Endothelial cell of umbilical vein (primary cell): ENCODE data around the gene FAAP100. TPM values are rescaled to one million over a fixed set of nuclear protein-coding genes. Genes with fewer than 3 reads are reported as not detected.
A peak's percentile ranks its signal among the peaks of the same experiment; 100 is the strongest.

Source experiments
- BruUV-seq: library from RNA; stranded (reverse); fragments of 400-500 nt; replicated peaks from 2 replicates; lab custom pipeline; 2021; lab: Mats Ljungman, UMichigan
- CTCF ChIA-PET: fragments of 300-600, 350-600 bp; sonication (Branson Sonifier 250); formaldehyde crosslinking; loops from one replicate; lab custom pipeline; 2021; ENCODE audit warnings: antibody characterized with exemption, inconsistent platforms; lab: Charles Lee
- POLR2A ChIA-PET: fragments of 300-600, 350-600 bp; sonication (Branson Sonifier 250); formaldehyde crosslinking; loops from one replicate; lab custom pipeline; 2021; ENCODE audit warnings: antibody characterized with exemption, inconsistent platforms; lab: Charles Lee
- DNase-seq: peaks from one replicate; pipeline ENCODE4 v3.0.0-alpha.2; 2011; ENCODE audit warnings: low read depth, low spot score
- FAIRE-seq: peaks from 2 replicates; lab custom pipeline; 2011; peaks lifted over from hg19 to GRCh38; lab: Jason Lieb, UNC
- H2AFZ ChIP-seq: 2 replicates; pipeline ENCODE4 v1.6.0; 2012; ENCODE audit warnings: low read depth, low read length, control low read depth, inconsistent platforms
- H3K27ac ChIP-seq: 2 replicates; pipeline ENCODE4 v1.5.1; 2011; ENCODE audit warnings: low read depth, mild to moderate bottlenecking, control low read depth, low read length, moderate library complexity; ENCODE audit not compliant: insufficient read depth
- H3K27me3 ChIP-seq, 2 experiments: 2 replicates each; pipeline versions ENCODE4 v1.6.0 to v1.6.1; 2011; ENCODE audit warnings: low read length in 2 of 2, mixed read lengths in 1 of 2; ENCODE audit not compliant: control insufficient read depth in 2 of 2, insufficient read depth in 2 of 2
- H3K36me3 ChIP-seq, 2 experiments: 2 replicates in 1 of 2; 3 replicates in 1 of 2; pipeline ENCODE4 v1.5.1; 2011; ENCODE audit warnings: low read length in 2 of 2, mild to moderate bottlenecking in 1 of 2, moderate library complexity in 1 of 2; ENCODE audit not compliant: control insufficient read depth in 2 of 2, insufficient read depth in 2 of 2; ENCODE audit errors: extremely low read depth in 1 of 2
- H3K4me1 ChIP-seq: 3 replicates; pipeline ENCODE4 v1.5.1; 2011; ENCODE audit warnings: mild to moderate bottlenecking, low read length; ENCODE audit not compliant: control insufficient read depth, insufficient read depth; ENCODE audit errors: extremely low read depth
- H3K4me2 ChIP-seq: 2 replicates; pipeline ENCODE4 v1.6.1; 2011; ENCODE audit warnings: low read length, control low read depth, mixed read lengths; ENCODE audit not compliant: insufficient read depth
- H3K4me3 ChIP-seq, 3 experiments: fragments of 200-600 bp in 1 of 3; sonication (generic), shearing (Covaris generic) in 1 of 3; replicated peaks in 1 of 3; 2 replicates each; pipeline ENCODE4 v1.5.1; 2011 to 2016; ENCODE audit warnings: control low read depth in 3 of 3, low read length in 3 of 3, mild to moderate bottlenecking in 2 of 3, inconsistent platforms in 1 of 3, low read depth in 1 of 3, moderate library complexity in 1 of 3; ENCODE audit not compliant: insufficient read depth in 1 of 3
- H3K79me2 ChIP-seq: 2 replicates; pipeline ENCODE4 v1.6.0; 2012; ENCODE audit warnings: low read length, inconsistent platforms; ENCODE audit not compliant: control insufficient read depth, insufficient read depth
- H3K9ac ChIP-seq: replicated peaks from 2 replicates; pipeline ENCODE3; 2011; ENCODE audit warnings: low read length, control low read depth; ENCODE audit not compliant: insufficient read depth; ENCODE audit errors: extremely low read depth
- H3K9me1 ChIP-seq: replicated peaks from 3 replicates; pipeline ENCODE4 v1.6.0; 2011; ENCODE audit warnings: mild to moderate bottlenecking, low read length; ENCODE audit not compliant: control insufficient read depth, insufficient read depth; ENCODE audit errors: extremely low read depth
- H3K9me3 ChIP-seq: replicated peaks from 2 replicates; pipeline ENCODE4 v1.5.1; 2012; ENCODE audit warnings: low read length, inconsistent platforms; ENCODE audit not compliant: control insufficient read depth, insufficient read depth
- H4K20me1 ChIP-seq: replicated peaks from 2 replicates; pipeline ENCODE3; 2011; ENCODE audit warnings: mild to moderate bottlenecking, low read length; ENCODE audit not compliant: control insufficient read depth, insufficient read depth; ENCODE audit errors: extremely low read depth
- FOS ChIP-seq: IDR thresholded peaks from 2 replicates; pipeline ENCODE4 v1.6.1; 2011; ENCODE audit warnings: mild to moderate bottlenecking, low read length, moderate library complexity, borderline replicate concordance; ENCODE audit not compliant: insufficient read depth
- MYC ChIP-seq: IDR thresholded peaks from one replicate; pipeline ENCODE4 v1.6.1; 2011; ENCODE audit warnings: mild to moderate bottlenecking, low read depth, low read length
- POLR2AphosphoS5 ChIP-seq: IDR thresholded peaks from 2 replicates; pipeline ENCODE4 v1.6.1; 2012; ENCODE audit warnings: low read depth, mild to moderate bottlenecking, control low read depth, low read length, moderate library complexity; ENCODE audit not compliant: insufficient read depth
- dilution Hi-C: fragments of 300-500 bp; cut with MboI; formaldehyde crosslinking; loops from one replicate; pipeline ENCODE4 v1.15.0; 2019; ENCODE audit warnings: low sequenced_read_pairs; ENCODE audit not compliant: extremely low pct_ligation_motif_present
- intact Hi-C: fragments of 100-400 bp; cut with micrococcal nuclease; formaldehyde crosslinking; loops from one replicate; pipeline ENCODE4 v1.10.0; 2022
- polyA plus RNA-seq, 4 experiments: library from polyadenylated mRNA; depleted of rRNA in 3 of 4; stranded (reverse) in 3 of 4; unstranded in 1 of 4; fragments of >200 nt; gene quantifications; 2 replicates each; pipeline versions ENCODE4 v1.2.1 to v1.2.3, GENCODE V29; 2011 to 2012; ENCODE audit warnings: missing spikeins in 1 of 4
- total RNA-seq: library from RNA; stranded (reverse); gene quantifications from 2 replicates; pipeline ENCODE4 v1.2.3, GENCODE V29; 2021
- TF ChIP-seq, protein P1 (sequence below), 2 donors: IDR thresholded peaks; 1 replicate in 1 of 2; 2 replicates in 1 of 2; pipeline ENCODE4 v1.5.1; 2011; ENCODE audit warnings: low read length in 2 of 2, mild to moderate bottlenecking in 2 of 2, moderate library complexity in 2 of 2, control low read depth in 1 of 2, inconsistent platforms in 1 of 2, low read depth in 1 of 2; ENCODE audit not compliant: insufficient read depth in 1 of 2; ENCODE audit errors: extremely low read depth in 1 of 2

The FAAP100 gene
- total and polyA plus RNA-seq, 2 donors (not counting 3 experiments of a cell fraction or from before 2014, with no cell fraction given), result 35.4 to 54.3 TPM

- BruUV-seq, result no TSS peak
- dilution Hi-C loops, result no loop called here
- peaks cover 18% of the 10 kb centered on the region for H3K79me2 ChIP-seq
- H3K36me3 ChIP-seq, result peaks cover 7 to 32% of the 10 kb centered on the region in 2 experiments
- H3K9me1 ChIP-seq, result no peaks in the 10 kb centered on the region
- no peaks in the 10 kb centered on the region for H3K9me3 ChIP-seq
- ChIA-PET POLR2A (interaction anchor here (2.0 kb wide), 1 partner anchor 9 kb away, joined by 6 read pairs; the partner anchor contains the start of gene FAAP100), CTCF (interaction anchor here (2.0 to 3.4 kb wide), 3 partner anchors 10 to 40 kb away, joined by 8 to 18 read pairs (median 8); partner anchors contain the start of gene FAAP100)
- peaks cover 54% of the 10 kb centered on the region for H3K4me1 ChIP-seq
- DNase-seq, result peak; percentile 47
- peak overlapping the region; percentile 65 for H3K27ac ChIP-seq
- no peak overlapping the region for H2AFZ ChIP-seq
- no peak for TF ChIP-seq MYC
- no peak for TF ChIP-seq POLR2AphosphoS5
- TF ChIP-seq FOS, result peak; percentile 52
- TF ChIP-seq, protein P1, sequence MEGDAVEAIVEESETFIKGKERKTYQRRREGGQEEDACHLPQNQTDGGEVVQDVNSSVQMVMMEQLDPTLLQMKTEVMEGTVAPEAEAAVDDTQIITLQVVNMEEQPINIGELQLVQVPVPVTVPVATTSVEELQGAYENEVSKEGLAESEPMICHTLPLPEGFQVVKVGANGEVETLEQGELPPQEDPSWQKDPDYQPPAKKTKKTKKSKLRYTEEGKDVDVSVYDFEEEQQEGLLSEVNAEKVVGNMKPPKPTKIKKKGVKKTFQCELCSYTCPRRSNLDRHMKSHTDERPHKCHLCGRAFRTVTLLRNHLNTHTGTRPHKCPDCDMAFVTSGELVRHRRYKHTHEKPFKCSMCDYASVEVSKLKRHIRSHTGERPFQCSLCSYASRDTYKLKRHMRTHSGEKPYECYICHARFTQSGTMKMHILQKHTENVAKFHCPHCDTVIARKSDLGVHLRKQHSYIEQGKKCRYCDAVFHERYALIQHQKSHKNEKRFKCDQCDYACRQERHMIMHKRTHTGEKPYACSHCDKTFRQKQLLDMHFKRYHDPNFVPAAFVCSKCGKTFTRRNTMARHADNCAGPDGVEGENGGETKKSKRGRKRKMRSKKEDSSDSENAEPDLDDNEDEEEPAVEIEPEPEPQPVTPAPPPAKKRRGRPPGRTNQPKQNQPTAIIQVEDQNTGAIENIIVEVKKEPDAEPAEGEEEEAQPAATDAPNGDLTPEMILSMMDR (IDR thresholded peaks at IDR 0.05; ENCODE audit: extremely low read depth in 1 of 2, insufficient read depth in 1 of 2, low read depth in 1 of 2, low read length in 2 of 2), result no peak
- peak overlapping the region; percentile 17 for H3K4me2 ChIP-seq
- intact Hi-C loops, result loop anchor here (1.0 kb wide), 1 partner anchor 8 kb away; no protein-coding TSS in a partner anchor
- peak; percentile 90 for FAIRE-seq
- H3K9ac ChIP-seq, result peak overlapping the region; percentile 17
- no peak overlapping the region for H3K4me3 ChIP-seq
- no peaks in the 10 kb centered on the region for H4K20me1 ChIP-seq
- H3K27me3 ChIP-seq, result no peaks in the 10 kb centered on the region
These were observed 9.3 kb upstream of the FAAP100 start for GRCh38 chr17:81561494-81561885.
